Midbrain (tissue), 1 donor: ENCODE measurements around the gene MBP.
"Not testable (repeated sequence)": the region's sequence is repeated elsewhere in the genome, so short reads cannot be mapped to it uniquely, and the experiment has no call there.

Experiments
- DNase-seq: peaks from one replicate; lab custom pipeline; 2025; lab: John Stamatoyannopoulos, UW

MBP gene

DNA sequence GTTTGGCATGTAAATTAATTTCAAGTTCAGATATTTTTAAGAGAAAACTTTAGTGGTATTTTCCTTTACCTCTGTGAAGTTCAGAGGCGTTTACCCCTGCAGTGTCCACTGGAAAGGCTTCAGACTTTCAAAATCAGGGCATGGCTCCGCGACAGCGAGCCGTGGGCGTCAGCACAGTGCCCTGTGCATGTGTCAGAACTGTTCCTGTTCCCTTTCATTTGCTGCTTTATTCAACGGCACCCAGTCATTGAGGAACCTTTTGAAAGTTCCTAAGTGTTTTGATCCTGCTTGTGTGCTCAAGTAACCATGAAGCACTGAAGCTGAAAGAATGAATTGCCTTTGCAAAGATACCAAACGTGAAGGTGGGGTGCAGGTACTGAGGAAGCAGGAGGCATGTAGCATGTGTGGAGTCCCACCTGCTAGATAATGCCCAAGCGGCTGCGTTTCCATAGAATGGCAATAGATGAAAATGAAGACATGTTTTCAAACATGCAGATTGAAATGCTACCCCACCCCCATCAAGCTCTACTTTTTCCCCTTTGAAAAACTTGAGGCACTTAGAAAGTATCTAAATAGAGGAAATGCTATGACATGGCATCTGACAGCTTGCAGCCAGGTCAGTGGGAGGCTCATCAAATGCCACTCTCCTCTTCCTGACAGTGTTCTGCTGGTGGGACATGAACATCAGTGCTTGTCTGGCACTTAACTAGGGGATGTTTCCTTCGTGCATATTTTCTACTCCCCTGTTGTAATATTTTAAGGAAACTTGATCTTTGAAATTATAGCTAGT lies 161.6 kb downstream of the MBP start:
- DNase-seq = no peak

DNA sequence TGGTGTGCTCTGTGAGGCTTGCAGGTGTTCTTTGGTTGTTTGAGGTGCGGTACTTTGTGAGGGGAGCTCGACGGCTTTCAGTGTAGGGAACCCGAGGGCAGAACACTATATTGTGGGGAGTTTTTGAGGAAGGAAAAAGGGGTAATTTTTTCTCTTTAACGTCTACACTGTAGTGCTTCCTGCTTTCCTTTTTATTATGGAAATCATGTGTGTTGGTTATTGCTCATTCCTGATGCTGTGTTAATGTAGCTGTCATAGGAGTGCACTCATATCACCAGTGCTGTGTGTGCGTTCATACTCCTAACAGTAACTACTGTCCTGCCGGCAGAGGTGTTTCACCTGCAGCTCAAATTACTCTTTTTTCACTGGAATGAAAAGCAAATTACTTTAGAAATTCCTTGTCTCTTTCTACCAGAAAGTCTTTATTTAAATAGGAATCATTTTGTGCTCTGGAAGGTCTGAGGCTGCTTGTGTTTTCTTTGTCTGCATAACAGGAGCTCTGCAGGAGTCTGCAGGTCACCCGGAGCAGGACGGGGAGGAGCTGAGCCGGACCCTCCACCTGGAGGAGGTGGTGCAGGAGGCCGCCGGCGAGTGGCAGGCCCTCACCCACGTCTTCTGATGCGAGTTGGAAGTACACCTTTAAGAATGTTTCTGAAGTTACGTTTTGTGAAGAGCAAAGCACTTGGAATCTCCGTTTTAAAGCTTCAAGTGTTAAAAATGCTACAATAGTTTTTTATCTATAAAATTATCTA lies 164.7 kb downstream of the MBP start:
- DNase-seq = no peak

DNA sequence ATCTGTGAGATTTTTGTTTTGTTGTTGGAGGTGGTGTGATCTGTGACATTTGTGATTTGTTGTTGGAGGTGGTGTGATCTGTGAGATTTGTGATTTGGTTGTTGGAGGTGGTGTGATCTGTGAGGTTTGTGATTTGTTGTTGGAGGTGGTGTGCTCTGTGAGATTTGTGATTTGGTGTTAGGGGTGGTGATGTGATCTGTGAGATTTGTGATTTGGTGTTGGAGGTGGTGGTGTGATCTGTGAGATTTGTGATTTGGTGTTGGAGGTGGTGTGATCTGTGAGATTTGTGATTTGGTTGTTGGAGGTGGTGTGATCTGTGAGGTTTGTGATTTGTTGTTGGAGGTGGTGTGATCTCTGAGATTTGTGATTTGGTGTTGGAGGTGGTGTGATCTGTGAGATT lies 165.3 kb downstream of the MBP start:
- not testable (repeated sequence) for DNase-seq

DNA sequence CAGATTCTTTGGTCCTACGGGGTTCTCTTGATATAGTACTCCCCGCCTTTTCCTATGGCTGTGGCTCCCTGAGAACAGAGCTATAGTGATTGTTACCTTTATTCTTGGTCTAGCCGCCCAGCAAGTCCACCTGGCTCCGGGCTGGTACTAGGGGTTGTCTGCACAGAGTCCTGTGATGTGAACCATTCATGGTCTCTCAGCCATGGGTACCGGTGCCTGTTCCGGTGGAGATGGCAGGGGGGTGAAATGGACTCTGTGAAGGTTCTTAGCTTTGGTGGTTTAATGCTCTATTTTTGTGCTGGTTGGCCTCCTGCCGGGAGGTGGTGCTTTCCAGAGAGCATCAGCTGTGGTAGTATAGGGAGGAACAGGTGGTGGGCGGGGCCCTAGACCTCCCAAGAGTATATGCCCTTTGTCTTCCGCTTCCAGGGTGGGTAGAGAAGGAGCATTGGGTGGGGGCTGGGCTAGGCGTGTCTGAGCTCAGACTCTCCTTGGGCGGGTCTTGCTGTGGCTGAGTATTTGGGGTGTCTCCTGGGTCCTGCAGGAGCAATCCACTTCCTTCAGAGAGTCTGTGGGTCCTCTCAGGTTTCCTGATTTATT lies 166.9 kb downstream of the MBP start:
- not testable (repeated sequence) for DNase-seq

GRCh38 chr18:76963936-76964335 lies 168.6 kb downstream of the MBP start:
- no peak for DNase-seq

- no peak for DNase-seq
Observed at GRCh38 chr18:76962851-76963250, 169.7 kb downstream of the MBP start.

GRCh38 chr18:76960528-76961035 lies 172.0 kb downstream of the MBP start:
- DNase-seq = no peak

- DNase-seq = no peak
Observed at GRCh38 chr18:76959605-76960004, 173.0 kb downstream of the MBP start.

GRCh38 chr18:76958692-76959341 lies 173.8 kb downstream of the MBP start:
- no peak for DNase-seq

DNA sequence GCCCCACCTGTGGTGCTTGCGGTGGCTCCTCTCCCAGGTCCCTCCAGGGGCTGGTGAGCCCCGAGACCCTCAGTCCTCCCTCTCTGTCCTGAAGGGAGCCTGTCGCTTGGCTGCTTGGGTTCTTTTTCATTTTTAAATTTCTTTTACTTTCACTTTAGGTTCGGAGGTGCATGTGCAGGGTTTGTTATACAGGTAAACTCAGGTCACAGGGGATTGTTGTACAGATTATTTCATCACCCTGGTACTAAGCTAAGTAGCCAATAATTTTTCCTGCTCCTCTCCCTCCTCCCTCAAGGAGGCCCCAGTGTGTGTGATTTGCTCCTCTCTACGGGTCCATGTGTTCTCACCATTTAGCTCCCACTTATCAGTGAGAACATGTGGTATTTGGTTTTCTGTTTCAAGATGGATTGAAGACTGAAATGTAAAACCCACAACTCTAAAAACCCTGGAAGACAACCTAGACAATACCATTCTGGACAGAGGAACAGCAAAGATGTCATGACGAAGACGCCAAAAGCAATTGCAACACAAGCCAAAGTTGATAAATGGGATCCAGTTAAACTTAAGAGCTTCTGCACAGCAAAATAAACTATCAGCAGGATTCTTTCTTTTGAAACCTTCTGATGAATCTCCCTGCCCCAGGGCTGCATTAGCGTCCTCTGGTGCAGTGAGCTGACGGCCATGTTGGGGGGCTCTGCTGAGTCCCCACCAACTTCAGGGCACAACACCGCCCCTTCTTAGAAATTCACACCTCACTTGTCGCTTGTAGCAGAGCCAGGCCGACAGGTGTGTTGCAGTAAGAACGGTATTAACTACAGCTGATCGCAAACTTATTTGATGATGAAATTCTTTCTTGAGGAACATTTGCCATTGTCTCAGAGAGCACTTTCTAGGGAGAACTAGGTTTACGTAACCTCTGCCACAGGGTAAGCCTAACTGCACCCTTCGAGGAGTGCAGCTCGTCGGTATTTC lies 174.9 kb downstream of the MBP start:
- no peak for DNase-seq

GRCh38 chr18:76956648-76957047 lies 175.9 kb downstream of the MBP start:
- DNase-seq = no peak

DNA sequence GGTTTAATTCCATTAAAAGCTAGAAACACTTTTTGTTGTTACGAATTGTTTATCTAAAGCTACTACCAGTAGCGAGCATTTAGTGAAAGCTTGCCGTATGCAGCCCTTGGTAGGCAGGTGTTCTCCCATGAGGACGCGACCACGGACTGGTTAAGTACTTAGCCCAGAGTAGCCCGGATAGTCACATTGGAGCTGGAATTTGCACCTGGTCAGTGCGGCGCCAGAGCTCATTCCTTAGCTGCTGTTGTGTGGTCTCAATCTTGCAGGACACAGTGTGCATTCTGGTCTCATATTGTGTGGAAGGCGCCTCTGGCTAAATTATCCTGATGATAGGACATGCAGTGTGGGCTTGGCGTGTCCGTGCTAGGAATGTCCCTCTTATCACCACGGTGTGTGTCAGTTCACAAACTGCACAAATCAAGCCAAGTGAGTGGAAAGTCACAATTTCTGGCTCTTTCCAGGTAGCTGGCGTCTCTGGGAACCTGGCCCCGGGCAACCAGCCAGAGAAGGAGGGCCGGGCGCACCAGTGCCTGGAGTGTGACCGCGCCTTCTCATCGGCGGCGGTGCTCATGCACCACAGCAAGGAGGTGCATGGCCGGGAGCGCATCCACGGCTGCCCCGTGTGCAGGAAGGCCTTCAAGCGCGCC lies 176.9 kb downstream of the MBP start:
- no peak for DNase-seq

- DNase-seq = peak; percentile 48
Observed at GRCh38 chr18:76953583-76954233, 178.9 kb downstream of the MBP start.

GRCh38 chr18:76953156-76953555 lies 179.4 kb downstream of the MBP start:
- DNase-seq = peak; percentile 14

GRCh38 chr18:76952747-76953146 lies 179.8 kb downstream of the MBP start:
- no peak for DNase-seq

DNA sequence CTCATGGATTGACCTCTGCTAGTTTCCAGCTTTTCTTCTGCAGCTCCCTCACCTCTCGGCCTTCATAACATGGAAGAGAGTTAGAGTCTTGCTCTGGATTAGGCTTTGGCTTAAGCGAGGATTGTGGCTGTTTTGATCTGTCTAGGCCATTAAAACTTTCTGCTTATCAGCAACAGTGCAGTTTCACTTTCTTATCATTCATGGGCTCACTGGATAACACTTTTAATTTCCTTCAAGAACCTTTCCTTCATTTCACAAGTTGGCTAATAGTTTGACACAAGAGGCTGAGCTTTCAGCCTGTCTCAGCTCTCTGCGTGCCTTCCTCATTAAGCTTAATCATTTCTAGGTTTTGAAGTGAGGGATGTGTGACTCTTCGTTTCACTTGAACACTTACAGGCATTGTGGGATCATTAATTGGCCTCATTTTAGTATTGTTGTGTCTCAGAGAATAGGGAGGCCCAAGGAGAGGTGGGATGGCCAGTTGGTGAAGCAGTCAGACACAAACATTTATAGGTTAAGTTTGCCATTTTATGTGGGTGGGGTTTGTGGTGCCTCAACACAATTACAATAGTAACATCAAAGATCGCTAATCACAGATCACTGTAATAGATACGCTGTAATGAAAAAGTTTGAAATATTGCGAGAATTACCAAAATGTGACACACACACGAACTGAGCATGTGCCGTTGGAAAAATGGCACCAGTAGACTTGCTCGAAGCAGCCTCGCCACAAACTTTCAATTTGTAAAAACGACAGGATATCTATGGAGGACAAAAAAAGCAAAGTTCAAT lies 180.9 kb downstream of the MBP start:
- no peak for DNase-seq

- no peak for DNase-seq
Observed at GRCh38 chr18:76948345-76948744, 184.2 kb downstream of the MBP start.

DNA sequence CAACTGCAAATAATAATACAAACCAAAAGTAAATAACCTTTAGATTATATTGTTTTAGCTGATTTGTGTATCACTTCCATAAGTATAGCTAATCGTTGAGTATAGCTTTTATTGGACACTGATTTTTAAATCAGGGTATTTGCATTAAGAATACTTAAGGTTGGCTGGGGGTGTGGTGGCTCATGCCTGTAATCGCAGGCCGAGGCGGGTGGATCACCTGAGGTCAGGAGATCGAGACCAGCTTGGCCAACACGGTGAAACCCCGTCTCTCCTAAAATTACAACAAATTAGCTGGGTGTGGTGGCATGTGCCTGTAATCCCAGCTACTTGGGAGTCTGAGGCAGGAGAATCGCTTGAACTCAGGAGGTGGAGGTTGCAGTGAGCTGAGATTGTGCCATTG lies 188.2 kb downstream of the MBP start:
- DNase-seq = not testable (repeated sequence)
